ENCODE results near the gene KCNQ1OT1.

- TF ChIP-seq CTCF (IDR thresholded peaks at IDR 0.05), result no peak
- TF ChIP-seq POLR2A (IDR thresholded peaks at IDR 0.05), result no peak
Observed at GRCh38 chr11:2651054-2651617, 48.7 kb downstream of the KCNQ1OT1 start.
